Measurements from ENCODE around the gene EXOSC7. TPM values are rescaled to one million over a fixed set of nuclear protein-coding genes. Genes with fewer than 3 reads are reported as not detected.

The EXOSC7 gene
- total and polyA plus RNA-seq, 9 of the 15 experiments (the other 6 are each of a cell fraction or from before 2014, with no cell fraction given), result 88.5 to 237 (median 112) TPM

DNA sequence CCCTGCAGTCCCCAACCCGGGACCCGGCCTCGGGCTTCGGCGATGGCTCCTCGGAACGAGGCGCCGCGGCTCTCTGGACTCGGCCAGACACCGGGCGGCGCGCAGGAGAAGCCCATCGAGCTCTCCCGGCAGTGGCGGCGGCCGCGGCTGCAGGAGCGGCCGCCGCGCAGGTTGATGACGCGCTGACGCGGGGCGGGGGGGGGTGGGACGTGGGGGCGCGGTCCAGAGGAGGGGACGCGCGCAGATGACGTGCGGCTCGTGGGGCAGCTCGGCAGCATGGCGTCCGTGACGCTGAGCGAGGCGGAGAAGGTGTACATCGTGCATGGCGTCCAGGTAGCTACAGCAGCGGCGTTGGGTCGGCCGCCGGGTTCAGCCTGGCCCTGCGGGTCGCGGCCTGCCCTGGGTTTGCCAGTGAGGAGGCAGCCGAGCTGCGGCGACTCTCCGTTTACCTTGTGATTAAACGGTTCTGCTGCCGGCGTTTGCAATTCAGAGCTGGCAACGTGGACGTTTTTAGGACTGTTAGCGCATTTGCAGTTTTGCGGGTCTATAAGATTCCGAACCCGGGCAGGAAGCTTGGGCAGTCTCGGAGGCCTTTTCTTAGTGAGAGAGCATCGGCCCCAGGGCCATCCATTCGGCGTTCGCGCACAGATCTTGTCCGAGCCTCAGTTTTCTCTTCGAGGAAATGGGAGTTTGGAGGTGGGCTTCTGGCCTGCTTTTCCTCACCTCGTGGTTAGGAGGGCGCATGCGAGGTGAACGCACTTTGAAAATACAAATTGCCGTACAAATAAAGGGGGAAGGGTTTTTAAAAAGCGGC is at the start of gene EXOSC7, which contains the start of gene ZDHHC3 (continued):
- TF ChIP-seq, protein P1, sequence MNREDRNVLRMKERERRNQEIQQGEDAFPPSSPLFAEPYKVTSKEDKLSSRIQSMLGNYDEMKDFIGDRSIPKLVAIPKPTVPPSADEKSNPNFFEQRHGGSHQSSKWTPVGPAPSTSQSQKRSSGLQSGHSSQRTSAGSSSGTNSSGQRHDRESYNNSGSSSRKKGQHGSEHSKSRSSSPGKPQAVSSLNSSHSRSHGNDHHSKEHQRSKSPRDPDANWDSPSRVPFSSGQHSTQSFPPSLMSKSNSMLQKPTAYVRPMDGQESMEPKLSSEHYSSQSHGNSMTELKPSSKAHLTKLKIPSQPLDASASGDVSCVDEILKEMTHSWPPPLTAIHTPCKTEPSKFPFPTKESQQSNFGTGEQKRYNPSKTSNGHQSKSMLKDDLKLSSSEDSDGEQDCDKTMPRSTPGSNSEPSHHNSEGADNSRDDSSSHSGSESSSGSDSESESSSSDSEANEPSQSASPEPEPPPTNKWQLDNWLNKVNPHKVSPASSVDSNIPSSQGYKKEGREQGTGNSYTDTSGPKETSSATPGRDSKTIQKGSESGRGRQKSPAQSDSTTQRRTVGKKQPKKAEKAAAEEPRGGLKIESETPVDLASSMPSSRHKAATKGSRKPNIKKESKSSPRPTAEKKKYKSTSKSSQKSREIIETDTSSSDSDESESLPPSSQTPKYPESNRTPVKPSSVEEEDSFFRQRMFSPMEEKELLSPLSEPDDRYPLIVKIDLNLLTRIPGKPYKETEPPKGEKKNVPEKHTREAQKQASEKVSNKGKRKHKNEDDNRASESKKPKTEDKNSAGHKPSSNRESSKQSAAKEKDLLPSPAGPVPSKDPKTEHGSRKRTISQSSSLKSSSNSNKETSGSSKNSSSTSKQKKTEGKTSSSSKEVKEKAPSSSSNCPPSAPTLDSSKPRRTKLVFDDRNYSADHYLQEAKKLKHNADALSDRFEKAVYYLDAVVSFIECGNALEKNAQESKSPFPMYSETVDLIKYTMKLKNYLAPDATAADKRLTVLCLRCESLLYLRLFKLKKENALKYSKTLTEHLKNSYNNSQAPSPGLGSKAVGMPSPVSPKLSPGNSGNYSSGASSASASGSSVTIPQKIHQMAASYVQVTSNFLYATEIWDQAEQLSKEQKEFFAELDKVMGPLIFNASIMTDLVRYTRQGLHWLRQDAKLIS (CRISPR knock-in tag; IDR thresholded peaks at IDR 0.05), result no peak
- TF ChIP-seq SIN3A (IDR thresholded peaks at IDR 0.05; ENCODE audit: borderline replicate concordance in 2 of 2, control insufficient read depth in 1 of 2, low read depth in 2 of 2, low read length in 2 of 2), result peak in 1 of 2 experiments; percentile 93; a peak in 2 of 4 replicates
- no peak for TF ChIP-seq TOE1 (IDR thresholded peaks at IDR 0.05; ENCODE audit: borderline replicate concordance)
- no peak for TF ChIP-seq TOE1 (CRISPR knock-in tag; IDR thresholded peaks at IDR 0.05; ENCODE audit: borderline replicate concordance, low read depth)
- TF ChIP-seq ZNF274 (IDR thresholded peaks at IDR 0.05; ENCODE audit: borderline replicate concordance, low read depth, low read length), result no peak
- no peak for TF ChIP-seq NR3C1 (CRISPR knock-in tag; IDR thresholded peaks at IDR 0.05)
- TF ChIP-seq SNIP1 (IDR thresholded peaks at IDR 0.05; ENCODE audit: low read depth), result no peak
- TF ChIP-seq, protein P2, sequence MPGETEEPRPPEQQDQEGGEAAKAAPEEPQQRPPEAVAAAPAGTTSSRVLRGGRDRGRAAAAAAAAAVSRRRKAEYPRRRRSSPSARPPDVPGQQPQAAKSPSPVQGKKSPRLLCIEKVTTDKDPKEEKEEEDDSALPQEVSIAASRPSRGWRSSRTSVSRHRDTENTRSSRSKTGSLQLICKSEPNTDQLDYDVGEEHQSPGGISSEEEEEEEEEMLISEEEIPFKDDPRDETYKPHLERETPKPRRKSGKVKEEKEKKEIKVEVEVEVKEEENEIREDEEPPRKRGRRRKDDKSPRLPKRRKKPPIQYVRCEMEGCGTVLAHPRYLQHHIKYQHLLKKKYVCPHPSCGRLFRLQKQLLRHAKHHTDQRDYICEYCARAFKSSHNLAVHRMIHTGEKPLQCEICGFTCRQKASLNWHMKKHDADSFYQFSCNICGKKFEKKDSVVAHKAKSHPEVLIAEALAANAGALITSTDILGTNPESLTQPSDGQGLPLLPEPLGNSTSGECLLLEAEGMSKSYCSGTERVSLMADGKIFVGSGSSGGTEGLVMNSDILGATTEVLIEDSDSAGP (CRISPR knock-in tag; IDR thresholded peaks at IDR 0.05), result no peak
- TF ChIP-seq, protein P3, sequence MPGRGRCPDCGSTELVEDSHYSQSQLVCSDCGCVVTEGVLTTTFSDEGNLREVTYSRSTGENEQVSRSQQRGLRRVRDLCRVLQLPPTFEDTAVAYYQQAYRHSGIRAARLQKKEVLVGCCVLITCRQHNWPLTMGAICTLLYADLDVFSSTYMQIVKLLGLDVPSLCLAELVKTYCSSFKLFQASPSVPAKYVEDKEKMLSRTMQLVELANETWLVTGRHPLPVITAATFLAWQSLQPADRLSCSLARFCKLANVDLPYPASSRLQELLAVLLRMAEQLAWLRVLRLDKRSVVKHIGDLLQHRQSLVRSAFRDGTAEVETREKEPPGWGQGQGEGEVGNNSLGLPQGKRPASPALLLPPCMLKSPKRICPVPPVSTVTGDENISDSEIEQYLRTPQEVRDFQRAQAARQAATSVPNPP (IDR thresholded peaks at IDR 0.05; ENCODE audit: borderline replicate concordance, insufficient read depth, insufficient read length), result no peak
- TF ChIP-seq, protein P4, sequence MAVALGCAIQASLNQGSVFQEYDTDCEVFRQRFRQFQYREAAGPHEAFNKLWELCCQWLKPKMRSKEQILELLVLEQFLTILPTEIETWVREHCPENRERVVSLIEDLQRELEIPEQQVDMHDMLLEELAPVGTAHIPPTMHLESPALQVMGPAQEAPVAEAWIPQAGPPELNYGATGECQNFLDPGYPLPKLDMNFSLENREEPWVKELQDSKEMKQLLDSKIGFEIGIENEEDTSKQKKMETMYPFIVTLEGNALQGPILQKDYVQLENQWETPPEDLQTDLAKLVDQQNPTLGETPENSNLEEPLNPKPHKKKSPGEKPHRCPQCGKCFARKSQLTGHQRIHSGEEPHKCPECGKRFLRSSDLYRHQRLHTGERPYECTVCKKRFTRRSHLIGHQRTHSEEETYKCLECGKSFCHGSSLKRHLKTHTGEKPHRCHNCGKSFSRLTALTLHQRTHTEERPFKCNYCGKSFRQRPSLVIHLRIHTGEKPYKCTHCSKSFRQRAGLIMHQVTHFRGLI (CRISPR knock-in tag; IDR thresholded peaks at IDR 0.05), result no peak
- TF ChIP-seq DMBX1 (CRISPR knock-in tag; IDR thresholded peaks at IDR 0.05; ENCODE audit: borderline replicate concordance), result 0 out of 2 replicates have a peak, but pooled peaks have one; percentile 21
- TF ChIP-seq NFATC3 (IDR thresholded peaks at IDR 0.05), result no peak
- no peak; a peak in 1 of 3 replicates for TF ChIP-seq CBX3 (IDR thresholded peaks at IDR 0.05; ENCODE audit: borderline replicate concordance in 1 of 2, low read length in 2 of 2)
- TF ChIP-seq RFX5 (IDR thresholded peaks at IDR 0.05; ENCODE audit: low read depth, low read length), result no peak
- TF ChIP-seq CC2D1A (IDR thresholded peaks at IDR 0.05), result 0 out of 2 replicates have a peak, but pooled peaks have one; percentile 40
- no peak for TF ChIP-seq KLF10 (CRISPR knock-in tag; IDR thresholded peaks at IDR 0.05)
- TF ChIP-seq SNRNP70 (optimal IDR thresholded peaks at IDR 0.05; ENCODE audit: low read depth, low read length), result no peak

Measured in K562 (cell line).